ENCODE measurements around the gene ANAPC1.
"Not testable (repeated sequence)": the region's sequence is repeated elsewhere in the genome, so short reads cannot be mapped to it uniquely, and the experiment has no call there.

DNA sequence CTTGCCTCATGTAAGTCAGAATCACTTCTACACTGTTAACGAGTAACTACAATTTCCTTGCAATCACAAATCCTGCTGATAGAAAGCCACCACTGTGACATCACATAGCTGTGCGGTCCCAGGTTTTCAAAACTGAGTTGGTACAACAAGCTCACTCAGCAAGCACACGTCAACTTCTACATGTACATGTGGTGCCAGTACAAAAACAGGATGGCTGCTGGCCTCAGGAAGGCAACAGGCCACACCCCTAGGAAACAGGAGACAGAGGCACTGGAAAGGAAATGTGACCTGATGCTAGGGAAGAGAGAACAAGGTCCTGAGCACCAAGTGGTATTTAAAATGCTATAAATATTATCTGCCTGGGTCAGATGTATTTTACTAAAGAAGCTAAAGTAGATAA lies 107.7 kb downstream of the ANAPC1 start:
- TF ChIP-seq, protein P1, sequence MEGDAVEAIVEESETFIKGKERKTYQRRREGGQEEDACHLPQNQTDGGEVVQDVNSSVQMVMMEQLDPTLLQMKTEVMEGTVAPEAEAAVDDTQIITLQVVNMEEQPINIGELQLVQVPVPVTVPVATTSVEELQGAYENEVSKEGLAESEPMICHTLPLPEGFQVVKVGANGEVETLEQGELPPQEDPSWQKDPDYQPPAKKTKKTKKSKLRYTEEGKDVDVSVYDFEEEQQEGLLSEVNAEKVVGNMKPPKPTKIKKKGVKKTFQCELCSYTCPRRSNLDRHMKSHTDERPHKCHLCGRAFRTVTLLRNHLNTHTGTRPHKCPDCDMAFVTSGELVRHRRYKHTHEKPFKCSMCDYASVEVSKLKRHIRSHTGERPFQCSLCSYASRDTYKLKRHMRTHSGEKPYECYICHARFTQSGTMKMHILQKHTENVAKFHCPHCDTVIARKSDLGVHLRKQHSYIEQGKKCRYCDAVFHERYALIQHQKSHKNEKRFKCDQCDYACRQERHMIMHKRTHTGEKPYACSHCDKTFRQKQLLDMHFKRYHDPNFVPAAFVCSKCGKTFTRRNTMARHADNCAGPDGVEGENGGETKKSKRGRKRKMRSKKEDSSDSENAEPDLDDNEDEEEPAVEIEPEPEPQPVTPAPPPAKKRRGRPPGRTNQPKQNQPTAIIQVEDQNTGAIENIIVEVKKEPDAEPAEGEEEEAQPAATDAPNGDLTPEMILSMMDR (IDR thresholded peaks at IDR 0.05; ENCODE audit: insufficient read depth, low read length, poor library complexity, severe bottlenecking): not testable (repeated sequence)
- TF ChIP-seq EZH2phosphoT487 (conservative IDR thresholded peaks at IDR 0.05; ENCODE audit: low read length): not testable (repeated sequence)
